Epithelial cell of esophagus (primary cell): ENCODE data around the gene GNAT1.
"Not testable (repeated sequence)": the region's sequence is repeated elsewhere in the genome, so short reads cannot be mapped to it uniquely, and the experiment has no call there.

Source experiments
- DNase-seq: peaks from one replicate; pipeline ENCODE4 v3.0.0; 2010; ENCODE audit warnings: low read depth
- H3K4me3 ChIP-seq: 2 replicates; pipeline ENCODE4 v1.5.1; 2011; ENCODE audit warnings: mild to moderate bottlenecking, low read length, control low read depth
- CTCF ChIP-seq: IDR thresholded peaks from 2 replicates; pipeline ENCODE4 v1.5.1; 2011; ENCODE audit warnings: low read depth, mild to moderate bottlenecking, low read length, control low read depth, inconsistent platforms; ENCODE audit not compliant: insufficient read depth; ENCODE audit errors: missing control alignments

The GNAT1 gene

GRCh38 chr3:50241163-50241562, 49.8 kb downstream of the GNAT1 start:
- DNase-seq: no peak
- no peak overlapping the region for H3K4me3 ChIP-seq
- no peak for TF ChIP-seq CTCF

GRCh38 chr3:50241713-50242380, 50.4 kb downstream of the GNAT1 start:
- no peak overlapping the region for H3K4me3 ChIP-seq
- no peak for TF ChIP-seq CTCF
- DNase-seq: no peak

DNA sequence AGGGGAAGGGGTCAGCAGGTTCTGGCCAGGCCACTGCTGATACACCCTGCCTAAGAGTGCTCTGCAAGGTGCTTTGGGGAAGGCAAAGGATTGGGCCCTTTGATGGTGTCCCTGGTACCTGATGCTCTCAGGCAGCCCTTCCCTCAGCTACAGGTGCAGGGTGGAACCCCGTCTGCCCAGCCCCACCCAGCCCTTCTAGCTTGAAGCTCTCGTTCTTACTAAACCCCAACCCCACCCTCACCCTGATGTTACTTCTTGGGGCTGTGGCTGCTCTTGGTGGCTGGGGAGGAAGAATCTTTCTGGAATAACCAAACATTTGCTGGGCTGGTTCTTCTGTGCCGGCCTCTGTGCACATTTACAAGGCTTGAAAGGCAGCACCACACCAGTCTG, 51.0 kb downstream of the GNAT1 start:
- DNase-seq: no peak
- no peak for TF ChIP-seq CTCF
- H3K4me3 ChIP-seq: no peak overlapping the region

- DNase-seq: peak; percentile 58
- no peak for TF ChIP-seq CTCF
- no peak overlapping the region for H3K4me3 ChIP-seq
Observed at GRCh38 chr3:50242851-50243542, 51.6 kb downstream of the GNAT1 start.

DNA sequence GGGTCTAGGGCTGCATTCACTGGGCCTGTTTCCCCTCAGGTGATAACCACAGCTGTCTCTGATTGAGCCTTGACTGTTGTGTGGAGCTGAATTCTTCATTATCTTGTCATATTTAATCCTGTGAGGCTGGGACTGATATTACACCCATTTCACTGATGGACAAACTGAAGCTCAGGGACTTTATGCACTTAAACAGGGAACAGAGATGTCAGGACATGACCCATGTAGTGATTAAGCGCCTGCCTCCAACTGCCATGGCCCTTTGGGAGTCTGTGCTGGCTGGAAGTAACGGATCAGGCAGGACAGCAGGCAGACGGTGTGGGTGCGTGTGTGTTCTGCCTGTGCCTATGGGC, 52.1 kb downstream of the GNAT1 start:
- no peak for DNase-seq
- TF ChIP-seq CTCF: no peak
- no peak overlapping the region for H3K4me3 ChIP-seq

DNA sequence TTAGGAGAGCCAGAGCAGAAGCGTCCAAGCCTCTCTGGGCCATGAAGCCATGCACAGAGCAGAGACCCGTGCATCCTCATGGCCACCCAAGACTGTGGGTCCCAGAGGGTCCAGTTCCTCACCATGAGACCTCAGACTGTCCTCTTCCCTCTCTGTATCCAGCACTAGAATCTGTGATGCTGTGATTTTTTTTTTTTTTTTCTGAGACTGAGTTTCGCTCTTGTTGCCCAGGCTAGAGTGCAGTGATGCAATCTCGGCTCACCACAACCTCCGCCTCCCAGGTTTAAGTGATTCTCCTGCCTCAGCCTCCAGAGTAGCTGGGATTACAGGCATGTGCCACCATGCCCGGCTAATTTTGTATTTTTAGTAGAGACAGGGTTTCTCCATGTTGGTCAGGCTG, 53.4 kb downstream of the GNAT1 start:
- not testable (repeated sequence) for H3K4me3 ChIP-seq, DNase-seq

DNA sequence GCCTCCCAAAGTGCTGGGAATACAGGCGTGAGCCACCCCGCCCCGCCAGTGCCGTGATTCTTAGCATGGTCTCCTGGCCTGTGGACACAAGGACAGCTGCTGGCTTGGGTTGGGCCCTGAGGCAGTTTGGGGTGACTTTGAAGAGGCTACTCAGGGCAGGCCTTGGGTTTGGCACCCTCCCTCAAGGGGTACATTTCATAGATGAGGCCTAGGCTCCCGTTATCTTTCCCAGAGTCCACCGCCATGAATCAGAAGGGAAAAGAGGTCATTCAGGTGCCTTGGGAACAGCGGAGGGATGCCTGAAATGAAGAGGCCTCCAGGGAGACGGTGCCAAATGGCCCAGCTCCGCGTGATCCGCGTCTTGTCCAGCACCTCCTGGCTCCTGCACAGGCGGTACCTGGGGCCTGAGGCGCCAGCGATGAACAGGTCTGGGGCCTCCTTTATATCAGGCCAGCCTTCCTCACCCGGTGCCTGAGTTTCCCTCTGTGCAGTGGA, 53.9 kb downstream of the GNAT1 start:
- H3K4me3 ChIP-seq: no peak overlapping the region

More for the DNA sequence above, 53.9 kb downstream of the GNAT1 start:
- no peak for DNase-seq
- TF ChIP-seq CTCF: no peak
